PC-3 (cell line): ENCODE data around the gene ADCY2. TPM values are rescaled to one million over a fixed set of nuclear protein-coding genes. Genes with fewer than 3 reads are reported as not detected.

Experiments
- ATAC-seq: fragments of 200-7000 bp; cut with Tn5 transposase; 2 replicates; pipeline ENCODE4 v1.9.1; 2020; ENCODE audit warnings: mild to moderate bottlenecking, moderate library complexity
- BruUV-seq: library from RNA; stranded (reverse); fragments of 400-500 nt; replicated peaks from 2 replicates; lab custom pipeline; 2021; lab: Mats Ljungman, UMichigan
- CTCF ChIA-PET: fragments of 300-600 bp; sonication (Branson Sonifier 250); formaldehyde crosslinking; loops from one replicate; lab custom pipeline; 2022; ENCODE audit warnings: antibody characterized with exemption; lab: Charles Lee
- POLR2A ChIA-PET: fragments of 300-600 bp; sonication (Branson Sonifier 250); formaldehyde crosslinking; loops from one replicate; lab custom pipeline; 2022; ENCODE audit warnings: antibody characterized with exemption; ENCODE audit not compliant: unreplicated experiment; lab: Charles Lee
- DNase-seq: peaks from one replicate; pipeline ENCODE4 v3.0.0-alpha.2; 2015
- H2AFZ ChIP-seq: fragments of 300-600 bp; sonication (generic); 2 replicates; pipeline ENCODE4 v1.6.0; 2016; ENCODE audit warnings: antibody characterized with exemption, low read length
- H3F3A ChIP-seq: fragments of 300-600 bp; sonication (generic); one replicate; pipeline ENCODE4 v1.6.0; 2017; ENCODE audit warnings: antibody characterized with exemption, low read length, control low read depth, mild to moderate bottlenecking; ENCODE audit not compliant: unreplicated experiment
- H3K27ac ChIP-seq: fragments of 300-600 bp; sonication (generic); 2 replicates; pipeline ENCODE4 v1.5.1; 2016; ENCODE audit warnings: mild to moderate bottlenecking, low read length
- H3K27me3 ChIP-seq: fragments of 300-600 bp; sonication (generic); 2 replicates; pipeline ENCODE4 v1.6.1; 2016; ENCODE audit warnings: low read length, mixed read lengths
- H3K36me3 ChIP-seq: fragments of 300-600 bp; sonication (generic); 2 replicates; pipeline ENCODE4 v1.6.1; 2016; ENCODE audit warnings: low read depth, mixed run types, low read length, mixed read lengths
- H3K4me1 ChIP-seq: fragments of 300-600 bp; sonication (generic); 2 replicates; pipeline ENCODE4 v1.5.1; 2016; ENCODE audit warnings: low read length; ENCODE audit not compliant: insufficient read depth
- H3K4me2 ChIP-seq: fragments of 300-600 bp; sonication (generic); 2 replicates; pipeline ENCODE4 v1.6.0; 2016; ENCODE audit warnings: low read length
- H3K4me3 ChIP-seq: fragments of 300-600 bp; sonication (generic); 2 replicates; pipeline ENCODE4 v1.5.1; 2016; ENCODE audit warnings: mild to moderate bottlenecking, low read length, mixed read lengths
- H3K79me2 ChIP-seq: fragments of 300-600 bp; sonication (generic); 2 replicates; pipeline ENCODE4 v1.6.1; 2017; ENCODE audit warnings: low read length, mixed read lengths
- H3K9ac ChIP-seq: fragments of 300-600 bp; sonication (generic); 2 replicates; pipeline ENCODE4 v1.6.0; 2016; ENCODE audit warnings: mild to moderate bottlenecking, low read length
- H3K9me2 ChIP-seq: fragments of 300-600 bp; sonication (generic); replicated peaks from 2 replicates; pipeline ENCODE4 v1.6.1; 2016; ENCODE audit warnings: mixed run types, low read length, mixed read lengths
- H3K9me3 ChIP-seq: fragments of 300-600 bp; sonication (generic); 2 replicates; pipeline ENCODE4 v1.6.1; 2016; ENCODE audit warnings: low read length, mixed read lengths
- H4K20me1 ChIP-seq: fragments of 300-600 bp; sonication (generic); 2 replicates; pipeline ENCODE4 v1.6.1; 2016; ENCODE audit warnings: low read length, mixed read lengths
- EZH2 ChIP-seq: fragments of 300-600 bp; sonication (generic); IDR thresholded peaks from one replicate; pipeline ENCODE4 v1.6.1; 2017; ENCODE audit warnings: antibody characterized with exemption, mild to moderate bottlenecking, low read length; ENCODE audit not compliant: unreplicated experiment
- EZH2phosphoT487 ChIP-seq: fragments of 300-600 bp; sonication (generic); IDR thresholded peaks from 2 replicates; pipeline ENCODE4 v1.6.1; 2018; ENCODE audit warnings: mild to moderate bottlenecking, antibody characterized with exemption, low read length, borderline replicate concordance
- intact Hi-C: fragments of 100-400 bp; cut with micrococcal nuclease; formaldehyde crosslinking; loops from 2 replicates; pipeline ENCODE4 v1.9.0; 2023
- total RNA-seq: library from RNA; depleted of rRNA; stranded (reverse); fragments of >200 nt; gene quantifications from 2 replicates; pipeline ENCODE4 v1.2.3, GENCODE V29; 2014
- TF ChIP-seq, protein P1 (sequence below): fragments of 300-600 bp; sonication (generic); conservative IDR thresholded peaks from 2 replicates; pipeline ENCODE4 v1.5.1; 2017; ENCODE audit warnings: antibody characterized with exemption, low read depth, mild to moderate bottlenecking, low read length

Gene ADCY2
- total RNA-seq, 1 experiment from 2014 or later = not detected

DNA sequence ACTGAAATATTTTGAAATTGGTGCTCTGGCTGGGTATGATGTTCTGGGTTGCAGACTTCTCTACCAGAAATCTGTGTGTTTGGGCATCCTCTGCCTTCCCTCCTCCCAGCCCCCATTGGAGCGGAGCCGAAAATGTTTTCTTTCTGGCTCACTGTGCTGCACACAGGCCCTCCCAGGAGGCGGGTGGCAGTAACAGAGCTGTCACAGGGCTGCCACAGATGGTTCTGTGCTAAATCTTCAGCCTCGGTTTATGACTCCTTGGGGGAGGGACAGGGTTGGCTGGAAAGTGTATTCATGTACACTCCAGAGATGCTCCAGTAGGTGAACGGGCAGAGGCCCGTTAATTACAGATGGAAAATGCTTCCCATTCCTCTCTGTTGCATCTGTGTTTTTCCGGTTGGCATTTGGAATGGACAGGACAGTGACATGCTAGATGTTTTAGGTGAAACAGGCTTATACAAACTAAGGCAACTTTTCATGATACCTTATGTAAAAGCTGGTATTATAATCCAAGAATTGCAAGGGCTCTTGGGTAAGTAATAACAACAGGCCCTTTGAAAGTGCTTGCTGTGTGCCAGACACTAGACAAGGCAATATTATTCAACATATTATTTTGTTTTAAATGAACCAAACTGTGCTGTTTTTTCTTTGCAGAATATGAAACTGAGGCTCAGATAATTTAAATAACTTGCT is 180.2 kb downstream of the ADCY2 start:
- intact Hi-C loops = no loop called here

DNA sequence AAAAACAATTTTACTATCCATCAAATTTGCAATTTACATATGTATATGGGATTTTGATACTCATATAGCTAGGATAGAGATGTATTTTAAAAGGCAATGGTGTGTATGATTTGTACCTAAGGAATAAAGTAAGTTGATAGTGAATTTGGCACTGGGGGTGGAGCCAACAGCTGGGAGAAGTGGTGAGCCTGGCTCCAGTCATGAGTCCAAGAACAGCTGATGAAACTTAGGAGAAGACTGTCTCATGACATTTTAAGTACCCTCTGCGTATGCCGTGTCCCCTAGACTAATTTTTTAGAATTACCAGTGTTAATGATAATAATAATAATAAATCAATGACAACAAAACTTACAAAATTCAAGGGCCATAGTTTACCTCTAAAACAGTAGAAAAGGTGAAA is 181.4 kb downstream of the ADCY2 start:
- ATAC-seq (no peak), DNase-seq (no peak)
- Histone ChIP-seq H3K9ac (no peak overlapping the region), H3K27me3 (peaks cover 18% of the 10 kb centered on the region; the same call in 1 of the 2 replicates), H3K4me2 (no peak overlapping the region), H3K36me3 (no peaks in the 10 kb centered on the region), H3F3A (no peaks in the 10 kb centered on the region), H4K20me1 (no peaks in the 10 kb centered on the region), H3K9me2 (no peaks in the 10 kb centered on the region), H3K27ac (no peak overlapping the region), H3K79me2 (no peaks in the 10 kb centered on the region), H3K9me3 (no peaks in the 10 kb centered on the region), H2AFZ (no peak overlapping the region), H3K4me3 (no peak overlapping the region), H3K4me1 (no peaks in the 10 kb centered on the region)
- POLR2A ChIA-PET = no interaction called here
- intact Hi-C loops = no loop called here
- TF ChIP-seq, protein P1, sequence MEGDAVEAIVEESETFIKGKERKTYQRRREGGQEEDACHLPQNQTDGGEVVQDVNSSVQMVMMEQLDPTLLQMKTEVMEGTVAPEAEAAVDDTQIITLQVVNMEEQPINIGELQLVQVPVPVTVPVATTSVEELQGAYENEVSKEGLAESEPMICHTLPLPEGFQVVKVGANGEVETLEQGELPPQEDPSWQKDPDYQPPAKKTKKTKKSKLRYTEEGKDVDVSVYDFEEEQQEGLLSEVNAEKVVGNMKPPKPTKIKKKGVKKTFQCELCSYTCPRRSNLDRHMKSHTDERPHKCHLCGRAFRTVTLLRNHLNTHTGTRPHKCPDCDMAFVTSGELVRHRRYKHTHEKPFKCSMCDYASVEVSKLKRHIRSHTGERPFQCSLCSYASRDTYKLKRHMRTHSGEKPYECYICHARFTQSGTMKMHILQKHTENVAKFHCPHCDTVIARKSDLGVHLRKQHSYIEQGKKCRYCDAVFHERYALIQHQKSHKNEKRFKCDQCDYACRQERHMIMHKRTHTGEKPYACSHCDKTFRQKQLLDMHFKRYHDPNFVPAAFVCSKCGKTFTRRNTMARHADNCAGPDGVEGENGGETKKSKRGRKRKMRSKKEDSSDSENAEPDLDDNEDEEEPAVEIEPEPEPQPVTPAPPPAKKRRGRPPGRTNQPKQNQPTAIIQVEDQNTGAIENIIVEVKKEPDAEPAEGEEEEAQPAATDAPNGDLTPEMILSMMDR = no peak
- TF ChIP-seq EZH2phosphoT487 = no peak
- no peak for TF ChIP-seq EZH2
- CTCF ChIA-PET = no interaction called here
- no TSS peak for BruUV-seq

More for the DNA sequence above, 180.2 kb downstream of the ADCY2 start:
- ChIA-PET CTCF (no interaction called here), POLR2A (no interaction called here)
- Histone ChIP-seq H2AFZ (no peak overlapping the region), H3K9ac (no peak overlapping the region), H3K4me3 (no peak overlapping the region), H3K27me3 (peaks cover 18% of the 10 kb centered on the region; the same call in 1 of the 2 replicates), H3K4me2 (no peak overlapping the region), H3K27ac (no peak overlapping the region), H3K9me2 (no peaks in the 10 kb centered on the region), H3F3A (no peaks in the 10 kb centered on the region), H3K79me2 (no peaks in the 10 kb centered on the region), H3K36me3 (no peaks in the 10 kb centered on the region), H4K20me1 (no peaks in the 10 kb centered on the region), H3K4me1 (no peaks in the 10 kb centered on the region), H3K9me3 (no peaks in the 10 kb centered on the region)
- no TSS peak for BruUV-seq
- ATAC-seq = no peak
- DNase-seq = no peak
- TF ChIP-seq EZH2phosphoT487 = no peak
- TF ChIP-seq, protein P1 = no peak
- no peak for TF ChIP-seq EZH2

GRCh38 chr5:7578071-7578470 is 182.1 kb downstream of the ADCY2 start:
- TF ChIP-seq EZH2 (no peak), EZH2phosphoT487 (no peak)
- TF ChIP-seq, protein P1 = no peak
- Histone ChIP-seq H3K4me3 (no peak overlapping the region), H3K79me2 (no peaks in the 10 kb centered on the region), H3K9me3 (no peaks in the 10 kb centered on the region), H3K27ac (no peak overlapping the region), H3K9me2 (no peaks in the 10 kb centered on the region), H3K36me3 (no peaks in the 10 kb centered on the region), H2AFZ (no peak overlapping the region), H3K4me2 (no peak overlapping the region), H3K4me1 (no peaks in the 10 kb centered on the region), H3K9ac (no peak overlapping the region), H3K27me3 (peaks cover 18% of the 10 kb centered on the region; the same call in 1 of the 2 replicates), H4K20me1 (no peaks in the 10 kb centered on the region), H3F3A (no peaks in the 10 kb centered on the region)
- ChIA-PET POLR2A (no interaction called here), CTCF (no interaction called here)
- intact Hi-C loops = no loop called here
- DNase-seq (no peak), ATAC-seq (no peak)
- BruUV-seq = no TSS peak
